ENCODE data around the gene NPSR1.

NPSR1 gene

DNA sequence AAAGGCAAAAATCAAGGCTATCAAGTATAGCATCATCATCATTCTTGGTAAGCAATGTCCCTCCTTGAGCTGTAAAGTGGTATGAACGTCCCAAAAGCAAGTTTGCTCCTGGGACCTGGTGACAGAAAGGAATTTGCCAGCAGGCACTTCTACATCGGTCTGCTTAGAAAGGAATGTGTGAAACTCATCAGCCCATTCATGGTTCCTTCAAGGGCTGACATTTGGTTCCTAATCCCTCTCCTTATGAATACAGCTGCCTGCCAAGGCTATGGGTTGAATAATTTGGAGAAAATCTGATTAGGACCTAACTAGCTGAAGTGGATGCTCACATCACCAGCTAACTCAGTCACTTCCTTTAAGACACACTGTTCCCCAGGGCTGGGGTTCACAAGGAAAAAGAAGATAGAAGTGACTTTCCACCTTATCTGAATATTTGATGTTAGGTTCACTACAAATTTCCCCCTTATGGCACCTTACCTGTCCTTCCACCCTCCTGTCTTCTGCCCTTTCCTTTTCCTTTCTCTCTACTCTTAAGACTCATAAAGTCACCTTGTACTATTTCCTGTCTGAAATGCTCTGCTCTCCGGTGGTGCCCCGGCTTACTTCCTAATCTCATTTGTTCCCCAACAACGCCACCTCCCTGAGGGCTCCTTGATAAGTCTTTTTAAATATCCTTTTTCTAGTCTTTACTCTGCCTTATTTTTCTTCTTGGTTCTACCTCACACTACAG, 187.1 kb downstream of the NPSR1 start:
- TF ChIP-seq MYC (IDR thresholded peaks at IDR 0.05; ENCODE audit: low read depth, low read length) (no peak), POLR2A (IDR thresholded peaks at IDR 0.05; ENCODE audit: extremely low read depth, insufficient read length) (no peak)
- TF ChIP-seq, protein P1, sequence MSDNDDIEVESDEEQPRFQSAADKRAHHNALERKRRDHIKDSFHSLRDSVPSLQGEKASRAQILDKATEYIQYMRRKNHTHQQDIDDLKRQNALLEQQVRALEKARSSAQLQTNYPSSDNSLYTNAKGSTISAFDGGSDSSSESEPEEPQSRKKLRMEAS (IDR thresholded peaks at IDR 0.05; ENCODE audit: low read depth, low read length) = no peak
- TF ChIP-seq, protein P2, sequence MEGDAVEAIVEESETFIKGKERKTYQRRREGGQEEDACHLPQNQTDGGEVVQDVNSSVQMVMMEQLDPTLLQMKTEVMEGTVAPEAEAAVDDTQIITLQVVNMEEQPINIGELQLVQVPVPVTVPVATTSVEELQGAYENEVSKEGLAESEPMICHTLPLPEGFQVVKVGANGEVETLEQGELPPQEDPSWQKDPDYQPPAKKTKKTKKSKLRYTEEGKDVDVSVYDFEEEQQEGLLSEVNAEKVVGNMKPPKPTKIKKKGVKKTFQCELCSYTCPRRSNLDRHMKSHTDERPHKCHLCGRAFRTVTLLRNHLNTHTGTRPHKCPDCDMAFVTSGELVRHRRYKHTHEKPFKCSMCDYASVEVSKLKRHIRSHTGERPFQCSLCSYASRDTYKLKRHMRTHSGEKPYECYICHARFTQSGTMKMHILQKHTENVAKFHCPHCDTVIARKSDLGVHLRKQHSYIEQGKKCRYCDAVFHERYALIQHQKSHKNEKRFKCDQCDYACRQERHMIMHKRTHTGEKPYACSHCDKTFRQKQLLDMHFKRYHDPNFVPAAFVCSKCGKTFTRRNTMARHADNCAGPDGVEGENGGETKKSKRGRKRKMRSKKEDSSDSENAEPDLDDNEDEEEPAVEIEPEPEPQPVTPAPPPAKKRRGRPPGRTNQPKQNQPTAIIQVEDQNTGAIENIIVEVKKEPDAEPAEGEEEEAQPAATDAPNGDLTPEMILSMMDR (IDR thresholded peaks at IDR 0.05; ENCODE audit: low read depth, low read length) = no peak
- no peak overlapping the region for H3K4me3 ChIP-seq (ENCODE audit: low read depth, low read length)
- DNase-seq (ENCODE audit: low read depth) = no peak

DNA sequence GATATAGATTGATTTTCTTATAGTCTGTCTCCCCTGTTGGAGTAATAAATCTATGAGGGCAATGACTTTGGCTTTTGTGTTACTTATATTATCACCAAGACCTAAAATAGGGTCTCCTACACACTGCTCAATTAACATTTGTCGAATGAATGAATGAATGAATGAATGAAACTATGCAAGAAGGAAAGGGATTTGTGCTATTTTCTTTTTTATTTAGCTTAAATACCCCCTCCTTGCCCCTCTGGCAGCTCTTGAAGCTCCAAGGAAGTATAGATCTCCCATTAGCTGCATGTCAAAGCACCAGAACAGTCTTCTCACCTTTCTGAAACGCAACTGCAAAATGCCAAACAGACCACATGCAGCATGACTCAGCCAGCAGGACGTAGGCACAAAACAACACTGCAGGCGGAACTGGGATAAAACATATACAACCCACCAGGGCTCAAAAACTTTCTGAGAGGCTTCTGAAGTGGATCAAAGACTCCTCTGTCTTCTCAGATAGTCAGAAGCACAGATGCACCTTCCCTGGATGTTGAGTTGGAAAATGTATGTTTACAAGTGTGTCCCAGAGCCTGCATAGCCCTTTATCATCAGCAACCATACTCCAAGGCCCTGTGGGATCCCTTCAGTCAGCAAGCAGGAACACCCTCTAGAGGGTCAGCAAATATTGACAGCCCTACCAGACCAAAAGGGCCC, 187.8 kb downstream of the NPSR1 start:
- TF ChIP-seq POLR2A (IDR thresholded peaks at IDR 0.05; ENCODE audit: extremely low read depth, insufficient read length) = no peak
- TF ChIP-seq, protein P2 (IDR thresholded peaks at IDR 0.05; ENCODE audit: low read depth, low read length) = no peak
- no peak for TF ChIP-seq MYC (IDR thresholded peaks at IDR 0.05; ENCODE audit: low read depth, low read length)
- TF ChIP-seq, protein P1 (IDR thresholded peaks at IDR 0.05; ENCODE audit: low read depth, low read length) = no peak
- no peak overlapping the region for H3K4me3 ChIP-seq (ENCODE audit: low read depth, low read length)
- no peak for DNase-seq (ENCODE audit: low read depth)

DNA sequence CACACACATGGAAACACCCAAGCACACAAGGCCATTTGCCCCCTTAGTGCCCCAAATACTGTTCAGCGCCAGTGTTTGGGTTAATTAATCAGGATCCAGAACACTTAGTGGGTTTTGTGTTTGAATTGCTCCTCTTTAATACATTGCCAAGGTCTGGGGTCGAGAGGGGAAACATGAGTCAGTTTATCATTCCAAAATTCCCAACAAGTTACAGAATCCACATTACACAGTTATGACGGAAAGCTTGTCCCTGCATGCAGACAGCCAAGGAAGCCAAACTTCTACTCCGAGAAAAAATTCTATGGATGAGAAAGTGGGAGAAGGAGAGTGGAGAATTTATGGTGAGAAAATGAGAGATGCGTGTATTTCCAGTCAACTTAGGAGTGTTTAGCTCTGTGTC, 189.0 kb downstream of the NPSR1 start:
- no peak for DNase-seq (ENCODE audit: low read depth)
- H3K4me3 ChIP-seq (ENCODE audit: low read depth, low read length) = no peak overlapping the region
- TF ChIP-seq, protein P2 (IDR thresholded peaks at IDR 0.05; ENCODE audit: low read depth, low read length) = no peak
- TF ChIP-seq, protein P1 (IDR thresholded peaks at IDR 0.05; ENCODE audit: low read depth, low read length) = no peak
- TF ChIP-seq MYC (IDR thresholded peaks at IDR 0.05; ENCODE audit: low read depth, low read length) (no peak), POLR2A (IDR thresholded peaks at IDR 0.05; ENCODE audit: extremely low read depth, insufficient read length) (no peak)

DNA sequence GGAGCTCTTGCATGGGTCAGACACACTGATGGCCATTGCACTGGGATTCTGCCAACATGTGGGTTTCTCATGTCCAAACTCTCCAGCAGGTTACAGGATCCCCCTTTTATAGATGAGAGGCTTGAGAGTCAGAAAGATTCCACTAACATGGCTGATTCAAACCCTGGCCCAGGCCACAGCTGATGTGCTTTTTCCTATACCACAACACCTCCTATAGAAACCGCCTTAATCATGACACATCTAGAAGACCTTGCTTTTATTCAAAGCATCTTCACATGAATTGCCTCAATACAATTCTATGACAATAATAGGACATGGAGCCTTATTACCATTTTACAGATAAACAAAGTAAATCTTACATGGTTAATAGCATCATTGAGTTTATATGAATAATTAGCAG, 190.7 kb downstream of the NPSR1 start:
- DNase-seq (ENCODE audit: low read depth) = no peak
- no peak overlapping the region for H3K4me3 ChIP-seq (ENCODE audit: low read depth, low read length)
- TF ChIP-seq, protein P1 (IDR thresholded peaks at IDR 0.05; ENCODE audit: low read depth, low read length) = no peak
- TF ChIP-seq POLR2A (IDR thresholded peaks at IDR 0.05; ENCODE audit: extremely low read depth, insufficient read length) = no peak
- TF ChIP-seq MYC (IDR thresholded peaks at IDR 0.05; ENCODE audit: low read depth, low read length) = no peak
- TF ChIP-seq, protein P2 (IDR thresholded peaks at IDR 0.05; ENCODE audit: low read depth, low read length) = no peak

DNA sequence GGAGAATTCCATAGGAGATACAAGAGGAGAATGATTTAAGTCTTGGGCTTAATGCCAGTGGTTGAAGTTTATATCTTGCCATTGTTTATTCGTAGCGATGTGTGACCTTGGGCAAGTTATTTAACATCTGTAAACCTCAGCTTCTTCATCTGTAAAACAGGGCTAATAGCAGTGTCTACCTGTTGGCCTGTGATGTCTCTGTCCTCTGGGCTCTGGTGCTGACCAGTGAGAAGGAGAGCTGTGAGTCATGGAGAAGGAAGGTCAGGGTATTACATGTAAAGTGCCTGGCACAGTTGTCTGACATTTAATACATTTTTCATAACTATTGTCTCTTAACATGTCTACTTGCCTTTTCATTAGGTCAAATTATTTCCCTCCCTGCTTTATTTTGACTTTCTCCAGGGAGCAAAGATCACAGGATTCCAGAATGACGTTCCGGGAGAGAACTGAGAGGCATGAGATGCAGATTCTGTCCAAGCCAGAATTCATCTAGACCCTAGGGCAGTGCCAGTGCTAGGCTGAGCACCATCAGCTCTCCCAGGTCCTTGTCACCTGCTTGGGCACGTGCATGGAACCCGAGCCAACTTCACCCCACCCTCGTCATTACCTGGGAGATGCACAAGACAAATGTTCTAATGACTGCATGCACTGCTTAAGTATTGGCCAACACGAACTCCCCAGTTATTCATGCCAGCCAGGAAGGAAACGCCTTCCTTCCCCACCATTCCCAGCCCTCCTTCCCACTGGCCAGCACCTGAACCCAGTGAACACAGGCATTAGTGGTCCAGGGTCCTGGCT, 191.3 kb downstream of the NPSR1 start:
- TF ChIP-seq, protein P1 (IDR thresholded peaks at IDR 0.05; ENCODE audit: low read depth, low read length) = no peak
- no peak for TF ChIP-seq MYC (IDR thresholded peaks at IDR 0.05; ENCODE audit: low read depth, low read length)
- TF ChIP-seq, protein P2 (IDR thresholded peaks at IDR 0.05; ENCODE audit: low read depth, low read length) = no peak
- no peak for TF ChIP-seq POLR2A (IDR thresholded peaks at IDR 0.05; ENCODE audit: extremely low read depth, insufficient read length)
- H3K4me3 ChIP-seq (ENCODE audit: low read depth, low read length) = no peak overlapping the region
- DNase-seq (ENCODE audit: low read depth) = no peak
